Psoas muscle (tissue), 8 donors: Measurements from ENCODE around the gene OGA. TPM values are rescaled to one million over a fixed set of nuclear protein-coding genes. Genes with fewer than 3 reads are reported as not detected.

Experiments
- ATAC-seq, 4 donors: fragments of 200-7000 bp; cut with Tn5 transposase; one replicate each; pipeline ENCODE4 v1.9.1; 2020; ENCODE audit warnings: moderate library complexity in 3 of 4, mild to moderate bottlenecking in 2 of 4
- DNase-seq, 2 donors: peaks; one replicate each; pipeline ENCODE4 v3.0.0-alpha.2; 2020
- H3K27ac ChIP-seq: fragments of 200-600 bp; one replicate; pipeline ENCODE4 v1.8.0; 2022
- H3K27me3 ChIP-seq, 3 donors: fragments of 200-600 bp in 1 of 3; one replicate each; pipeline versions ENCODE4 v1.6.1 to v1.8.0; 2013 to 2022; ENCODE audit warnings: low read length in 2 of 3, mild to moderate bottlenecking in 2 of 3, moderate library complexity in 1 of 3; ENCODE audit not compliant: insufficient read depth in 3 of 3
- H3K36me3 ChIP-seq, 2 donors: fragments of 200-600 bp in 1 of 2; one replicate each; pipeline versions ENCODE4 v1.6.1 to v1.8.0; 2013 to 2022; ENCODE audit warnings: low read depth in 1 of 2, mild to moderate bottlenecking in 1 of 2, moderate library complexity in 1 of 2; ENCODE audit not compliant: insufficient read depth in 1 of 2
- H3K4me1 ChIP-seq: fragments of 200-600 bp; one replicate; pipeline ENCODE4 v1.8.0; 2022
- H3K4me3 ChIP-seq: fragments of 200-600 bp; one replicate; pipeline ENCODE4 v1.8.0; 2022; ENCODE audit warnings: mild to moderate bottlenecking
- H3K9me3 ChIP-seq: fragments of 200-600 bp; one replicate; pipeline ENCODE4 v1.8.0; 2022
- CTCF ChIP-seq: fragments of 200-600 bp; IDR thresholded peaks from one replicate; pipeline ENCODE4 v1.8.0; 2022; ENCODE audit warnings: antibody characterized with exemption
- WGBS, 3 donors: extraction: QIAGEN DNeasy Blood & Tissue Kit; methylation state at CpG; one replicate each; pipeline versions ENCODE4 v1.1.6 to v1.1.7; 2013; 5-methylcytosine and 5-hydroxymethylcytosine counted together
- intact Hi-C, 2 donors: fragments of 100-400 bp; cut with DNase I; formaldehyde crosslinking; loops; one replicate each; pipeline versions ENCODE4 v1.11.0 to v1.14.2; 2022
- polyA plus RNA-seq, 3 donors: library from polyadenylated mRNA; stranded (reverse); fragments of 200-250 nt; gene quantifications; one replicate each; pipeline ENCODE4 v1.2.3, GENCODE V29; 2013
- total RNA-seq, 4 donors: library from RNA; stranded (reverse); fragmentation: NEBNext Ultra II Directional in 2 of 4; extraction: Animal tissue kit (Norgen Biotek cat#: 25700) in 2 of 4; gene quantifications; one replicate each; pipeline versions ENCODE4 v1.2.1 to v1.2.4, GENCODE V29; 2021 to 2023
- donor health status: healthy with polysubstance abuse.
- donor health status: DM: no; HTN: no; CAD: no; lungs with moderate emphysema.
- donor health status: Bipolar disorder and iron deficiency.
- donor health status: healthy.
- donor health status: DM: yes; HTN: yes; CAD: no.
- donor health status: DM: no; HTN: no; CAD: no.
- donor health status: DM: no; HTN: no; CAD: no.
- donor health status: DM: yes; HTN: yes; CAD: no.

OGA gene
- total and polyA plus RNA-seq, 7 donors: 12.0 to 59.8 (median 56.2) TPM

GRCh38 chr10:101769541-101770180, 48.6 kb downstream of the OGA start:
- WGBS, 3 donors: 81 to 91% (median 84%) methylated on average over 5 of the region's 5 CpGs
- Histone ChIP-seq H3K9me3 (no peaks in the 10 kb centered on the region), H3K4me1 (no peaks in the 10 kb centered on the region), H3K27me3 (peaks cover 0 to 50% (median 18%) of the 10 kb centered on the region in 3 donors), H3K4me3 (no peak overlapping the region), H3K36me3 (no peaks in the 10 kb centered on the region), H3K27ac (no peak overlapping the region)
- intact Hi-C loops: loop anchor here in 1 of 2 donors (5.0 kb wide), 1 partner anchor 157 kb away; no protein-coding TSS in a partner anchor
- TF ChIP-seq CTCF: no peak
- no peak for ATAC-seq
- no peak for DNase-seq

GRCh38 chr10:101768791-101769170, 49.5 kb downstream of the OGA start:
- intact Hi-C loops: loop anchor here in 1 of 2 donors (5.0 kb wide), 1 partner anchor 156 kb away; no protein-coding TSS in a partner anchor
- no peak for TF ChIP-seq CTCF

GRCh38 chr10:101767966-101768790, 50.1 kb downstream of the OGA start:
- ATAC-seq (no peak), DNase-seq (no peak)
- H3K4me1 ChIP-seq: no peaks in the 10 kb centered on the region
- no peak overlapping the region for H3K4me3 ChIP-seq
- no peaks in the 10 kb centered on the region for H3K9me3 ChIP-seq
- TF ChIP-seq CTCF: no peak
- intact Hi-C loops: loop anchor here in 1 of 2 donors (5.0 kb wide), 1 partner anchor 156 kb away; no protein-coding TSS in a partner anchor
- 58 to 64% (median 61%) methylated on average over 14 of the region's 14 CpGs for WGBS, 3 donors
- H3K36me3 ChIP-seq: no peaks in the 10 kb centered on the region
- no peak overlapping the region for H3K27ac ChIP-seq
- H3K27me3 ChIP-seq: peaks cover 0 to 39% (median 6%) of the 10 kb centered on the region in 3 donors

More at GRCh38 chr10:101768791-101769170, 49.5 kb downstream of the OGA start:
- no peaks in the 10 kb centered on the region for H3K9me3 ChIP-seq
- no peak overlapping the region for H3K27ac ChIP-seq
- H3K4me3 ChIP-seq: no peak overlapping the region
- DNase-seq (no peak), ATAC-seq (no peak)
- H3K36me3 ChIP-seq: no peaks in the 10 kb centered on the region
- H3K4me1 ChIP-seq: no peaks in the 10 kb centered on the region
- peaks cover 0 to 42% (median 10%) of the 10 kb centered on the region in 3 donors for H3K27me3 ChIP-seq
- 74 to 81% (median 79%) methylated on average over 8 of the region's 8 CpGs for WGBS, 3 donors

GRCh38 chr10:101767600-101767945, 50.7 kb downstream of the OGA start:
- WGBS, 3 donors: 62 to 67% (median 65%) methylated on average over 6 of the region's 6 CpGs
- no peaks in the 10 kb centered on the region for H3K36me3 ChIP-seq
- H3K4me3 ChIP-seq: no peak overlapping the region
- DNase-seq (no peak), ATAC-seq (no peak)
- no peaks in the 10 kb centered on the region for H3K4me1 ChIP-seq
- no peak overlapping the region for H3K27ac ChIP-seq
- no peak for TF ChIP-seq CTCF
- H3K9me3 ChIP-seq: no peaks in the 10 kb centered on the region
- intact Hi-C loops: loop anchor here in 1 of 2 donors (5.0 kb wide), 1 partner anchor 155 kb away; no protein-coding TSS in a partner anchor
- peaks cover 0 to 33% (median 5%) of the 10 kb centered on the region in 3 donors for H3K27me3 ChIP-seq
